ENCODE measurements around the gene ATP6V0E1. TPM values are rescaled to one million over a fixed set of nuclear protein-coding genes. Genes with fewer than 3 reads are reported as not detected.

ATP6V0E1 gene
- total and polyA plus RNA-seq, 2 of the 8 experiments (the other 6 are each of a cell fraction or from before 2014, with no cell fraction given) = 108 to 134 TPM

DNA sequence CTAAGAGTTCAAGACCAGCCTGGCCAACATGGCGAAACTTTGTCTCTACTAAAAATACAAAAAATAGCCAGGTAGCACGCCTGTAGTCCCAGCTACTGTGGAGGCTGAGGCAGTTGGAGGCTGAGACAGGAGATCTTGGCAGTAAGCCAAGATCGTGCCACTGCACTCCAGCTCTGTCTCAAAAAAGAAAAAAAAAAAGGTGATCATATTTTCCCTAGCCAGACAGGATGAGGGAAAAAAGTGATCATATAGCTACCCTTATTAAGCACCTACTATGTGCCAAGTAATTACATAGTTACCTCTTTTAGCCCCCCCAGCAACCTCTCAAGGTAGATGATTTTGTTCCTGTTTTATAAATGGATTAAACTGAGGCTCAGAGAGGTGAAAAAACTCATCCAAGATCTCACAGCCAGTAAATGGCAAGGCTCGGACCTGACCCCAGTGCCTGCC lies 42.5 kb upstream of the ATP6V0E1 start (continued):
- no peak for TF ChIP-seq RXRA (IDR thresholded peaks at IDR 0.05; ENCODE audit: insufficient read depth, low read depth, low read length)
- TF ChIP-seq KDM1A (IDR thresholded peaks at IDR 0.05; ENCODE audit: borderline replicate concordance, low read length) = no peak
- TF ChIP-seq NRF1 (IDR thresholded peaks at IDR 0.05; ENCODE audit: low read depth, low read length) = no peak
- TF ChIP-seq SRF (IDR thresholded peaks at IDR 0.05; ENCODE audit: low read depth, low read length) = no peak
- TF ChIP-seq, protein P1, sequence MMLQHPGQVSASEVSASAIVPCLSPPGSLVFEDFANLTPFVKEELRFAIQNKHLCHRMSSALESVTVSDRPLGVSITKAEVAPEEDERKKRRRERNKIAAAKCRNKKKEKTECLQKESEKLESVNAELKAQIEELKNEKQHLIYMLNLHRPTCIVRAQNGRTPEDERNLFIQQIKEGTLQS (IDR thresholded peaks at IDR 0.05; ENCODE audit: insufficient read depth, low read depth, low read length) = no peak
- no peak for TF ChIP-seq SIN3A (conservative IDR thresholded peaks at IDR 0.05 in 1 of 2, IDR thresholded peaks at IDR 0.05 in 1 of 2; ENCODE audit: low read depth in 1 of 2, low read length in 2 of 2)
- TF ChIP-seq HDAC2 (IDR thresholded peaks at IDR 0.05; ENCODE audit: borderline replicate concordance in 1 of 2, low read depth in 2 of 2, low read length in 2 of 2) = no peak
